Muscle of leg (tissue), 11 donors: ENCODE measurements around the gene GPX4. TPM values are rescaled to one million over a fixed set of nuclear protein-coding genes. Genes with fewer than 3 reads are reported as not detected.

Source experiments
- DNase-seq: peaks from one replicate; pipeline ENCODE4 v3.0.0; 2013
- H3K27ac ChIP-seq: one replicate; pipeline ENCODE4 v1.5.1; 2013; ENCODE audit warnings: mild to moderate bottlenecking, low read length, control low read depth
- H3K27me3 ChIP-seq: one replicate; pipeline ENCODE4 v1.6.1; 2013; ENCODE audit warnings: low read length; ENCODE audit not compliant: control insufficient read depth, insufficient read depth
- H3K36me3 ChIP-seq: one replicate; pipeline ENCODE4 v1.6.1; 2013; ENCODE audit warnings: low read length; ENCODE audit not compliant: control insufficient read depth, insufficient read depth
- H3K4me1 ChIP-seq: one replicate; pipeline ENCODE4 v1.6.1; 2013; ENCODE audit warnings: low read length; ENCODE audit not compliant: control insufficient read depth, insufficient read depth
- H3K4me3 ChIP-seq: one replicate; pipeline ENCODE4 v1.5.1; 2013; ENCODE audit warnings: low read length, control low read depth
- H3K9me3 ChIP-seq: replicated peaks from 2 replicates; pipeline ENCODE4 v1.6.1; 2013; ENCODE audit warnings: low read depth, low read length; ENCODE audit not compliant: control insufficient read depth
- WGBS: methylation state at CpG from one replicate; pipeline ENCODE4 v1.1.5; 2013; ENCODE audit warnings: missing lambda C conversion rate; ENCODE audit not compliant: insufficient coverage; 5-methylcytosine and 5-hydroxymethylcytosine counted together
- polyA plus RNA-seq, 8 donors: library from polyadenylated mRNA; unstranded; fragments of 120-200 nt; gene quantifications; one replicate each; pipeline versions ENCODE4 v1.2.1 to v1.2.3, GENCODE V29; 2013; ENCODE audit warnings: inconsistent platforms in 1 of 8, low replicate concordance in 1 of 8; ENCODE audit not compliant: insufficient read length in 8 of 8, insufficient read depth in 1 of 8
- total RNA-seq: library from RNA; stranded (reverse); fragments of 120-200 nt; gene quantifications from one replicate; pipeline ENCODE4 v1.2.4, GENCODE V29; 2013

GPX4 gene
- total and polyA plus RNA-seq, 9 donors = 145 to 203 (median 162) TPM

DNA sequence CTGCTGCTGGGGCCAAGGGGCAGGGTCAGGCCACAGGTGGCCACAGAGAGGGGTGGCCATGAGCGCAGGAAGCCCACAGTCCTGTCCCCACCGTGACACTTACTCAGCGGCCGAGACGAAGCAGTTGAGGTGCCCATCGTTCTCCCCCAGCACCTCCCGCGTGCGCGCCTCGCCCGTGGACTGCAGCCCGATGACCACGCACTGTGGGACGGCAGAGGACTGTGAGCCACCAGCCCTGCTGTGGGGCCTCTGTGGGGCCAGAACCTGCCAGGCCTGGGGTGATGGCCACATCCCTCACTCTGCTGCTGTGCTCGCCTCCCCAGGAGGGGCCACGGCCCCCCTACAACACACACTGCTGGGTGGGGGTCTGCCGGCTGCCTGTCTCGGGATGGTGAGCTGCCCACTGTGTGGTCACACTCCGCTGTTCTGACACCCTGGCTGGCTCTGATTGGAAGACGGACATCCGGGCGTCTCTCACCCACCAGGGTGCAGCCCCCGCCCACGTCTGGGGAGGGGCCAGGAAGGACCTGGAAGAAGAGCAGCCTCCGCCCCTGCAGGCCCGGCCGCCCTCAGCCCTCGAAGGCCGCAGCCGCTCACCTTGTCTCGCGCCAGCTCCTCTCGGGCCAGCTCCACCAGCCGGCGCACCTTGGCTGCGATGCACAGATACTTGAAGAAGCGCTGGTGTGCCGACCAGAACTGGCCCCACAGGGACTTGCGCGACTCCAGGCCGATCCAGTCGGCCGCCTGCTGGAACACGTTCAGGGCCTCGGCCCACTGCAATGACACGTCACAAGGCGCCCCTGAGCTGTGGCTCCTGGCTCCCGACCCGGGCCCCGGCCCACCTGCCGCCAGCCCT lies 13.2 kb downstream of the GPX4 start:
- H3K4me3 ChIP-seq = no peak overlapping the region
- peaks cover 69% of the 10 kb centered on the region for H3K36me3 ChIP-seq
- no peak for DNase-seq
- no peaks in the 10 kb centered on the region for H3K9me3 ChIP-seq
- H3K27me3 ChIP-seq = no peaks in the 10 kb centered on the region
- no peak overlapping the region for H3K27ac ChIP-seq
- WGBS = 85% methylated on average over 51 of the region's 52 CpGs
- H3K4me1 ChIP-seq = peaks cover 18% of the 10 kb centered on the region

DNA sequence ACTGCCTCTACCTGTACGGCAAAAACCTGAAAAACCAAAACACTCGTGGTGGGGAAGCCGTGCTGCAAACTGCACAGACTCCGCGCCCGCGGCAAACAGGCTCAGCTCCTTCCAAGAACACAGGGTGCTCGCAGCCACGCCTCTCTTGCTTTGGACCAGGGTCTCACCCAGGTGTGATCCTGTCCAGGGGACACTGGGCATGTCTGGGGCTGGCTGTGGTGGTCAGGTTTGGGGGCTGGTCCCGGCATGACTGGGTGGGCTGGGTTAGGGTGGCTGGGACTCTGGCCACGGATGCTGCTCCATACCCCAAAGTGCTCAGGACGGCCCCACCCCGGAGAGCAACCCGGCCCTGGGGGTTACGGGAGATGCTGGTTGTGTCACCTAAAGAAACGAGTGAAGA lies 13.9 kb downstream of the GPX4 start:
- DNase-seq = no peak
- Histone ChIP-seq H3K4me1 (peaks cover 14% of the 10 kb centered on the region), H3K9me3 (no peaks in the 10 kb centered on the region), H3K27me3 (no peaks in the 10 kb centered on the region), H3K4me3 (no peak overlapping the region), H3K36me3 (peaks cover 72% of the 10 kb centered on the region), H3K27ac (no peak overlapping the region)
- WGBS = 94% methylated on average over 14 of the region's 16 CpGs

DNA sequence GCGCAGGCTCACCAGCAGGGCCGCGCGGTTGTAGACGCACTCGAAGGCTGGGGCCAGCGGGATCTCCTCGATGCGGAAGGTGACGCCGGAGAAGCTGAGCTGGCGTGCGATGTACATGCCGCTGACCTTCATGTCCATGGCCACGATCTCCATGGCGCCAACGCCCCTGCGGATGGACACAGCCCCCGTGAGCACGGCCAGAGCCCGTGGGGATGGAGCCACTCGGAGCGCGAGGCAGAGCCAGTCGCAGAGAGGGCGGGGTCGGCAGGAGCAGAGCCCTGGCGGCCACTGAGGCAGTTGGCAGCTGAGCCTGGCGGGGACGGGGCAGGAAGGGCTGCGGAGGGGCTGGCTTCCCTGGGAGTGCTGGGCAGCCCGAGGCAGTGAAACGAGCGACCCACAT lies 15.2 kb downstream of the GPX4 start:
- WGBS = 90% methylated on average over 34 of the region's 34 CpGs
- no peaks in the 10 kb centered on the region for H3K27me3 ChIP-seq
- H3K27ac ChIP-seq = no peak overlapping the region
- H3K36me3 ChIP-seq = peaks cover 81% of the 10 kb centered on the region
- peaks cover 2% of the 10 kb centered on the region for H3K4me1 ChIP-seq
- DNase-seq = no peak
- no peak overlapping the region for H3K4me3 ChIP-seq
- no peaks in the 10 kb centered on the region for H3K9me3 ChIP-seq

- no peak for DNase-seq
- Histone ChIP-seq H3K36me3 (peaks cover 83% of the 10 kb centered on the region), H3K4me1 (no peaks in the 10 kb centered on the region), H3K27ac (no peak overlapping the region), H3K27me3 (no peaks in the 10 kb centered on the region), H3K9me3 (no peaks in the 10 kb centered on the region), H3K4me3 (no peak overlapping the region)
- 88% methylated on average over 39 of the region's 50 CpGs for WGBS
Measured at GRCh38 chr19:1119475-1120217, 15.9 kb downstream of the GPX4 start.

- Histone ChIP-seq H3K4me1 (no peaks in the 10 kb centered on the region), H3K36me3 (peaks cover 89% of the 10 kb centered on the region), H3K27me3 (no peaks in the 10 kb centered on the region), H3K27ac (no peak overlapping the region), H3K9me3 (no peaks in the 10 kb centered on the region), H3K4me3 (no peak overlapping the region)
- no peak for DNase-seq
- 90% methylated on average over 9 of the region's 10 CpGs for WGBS
Measured at GRCh38 chr19:1121395-1121794, 17.6 kb downstream of the GPX4 start.

GRCh38 chr19:1122021-1122971 lies 18.5 kb downstream of the GPX4 start:
- Histone ChIP-seq H3K36me3 (peaks cover 89% of the 10 kb centered on the region), H3K27me3 (no peaks in the 10 kb centered on the region), H3K27ac (no peak overlapping the region), H3K9me3 (no peaks in the 10 kb centered on the region), H3K4me1 (no peaks in the 10 kb centered on the region), H3K4me3 (no peak overlapping the region)
- WGBS = 93% methylated on average over 30 of the region's 63 CpGs
- DNase-seq = no peak

DNA sequence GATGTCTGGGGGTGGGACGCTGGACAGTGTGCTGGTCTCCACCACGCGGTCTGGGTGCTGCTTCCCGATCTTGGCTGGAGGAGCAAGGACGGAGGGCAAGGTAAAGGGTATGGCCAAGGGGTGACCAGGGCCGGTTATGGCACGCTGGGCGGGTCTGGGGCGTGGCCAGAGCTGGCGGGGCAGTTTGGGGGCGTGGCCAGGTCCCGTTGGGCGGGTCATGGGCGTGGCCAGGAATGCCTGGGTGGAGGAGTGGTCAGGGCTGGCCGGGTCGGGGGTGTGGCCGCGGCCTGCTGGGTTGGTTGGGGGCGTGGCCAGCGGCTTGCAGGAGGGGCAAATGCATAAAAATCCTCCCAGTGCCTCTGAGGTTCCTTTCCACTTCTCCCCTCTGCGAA lies 19.2 kb downstream of the GPX4 start:
- Histone ChIP-seq H3K4me3 (no peak overlapping the region), H3K4me1 (no peaks in the 10 kb centered on the region), H3K36me3 (peaks cover 88% of the 10 kb centered on the region), H3K27ac (no peak overlapping the region), H3K27me3 (no peaks in the 10 kb centered on the region), H3K9me3 (no peaks in the 10 kb centered on the region)
- no peak for DNase-seq
- WGBS = 56% methylated on average over 18 of the region's 21 CpGs

- 93% methylated on average over 19 of the region's 20 CpGs for WGBS
- DNase-seq = no peak
- Histone ChIP-seq H3K27ac (no peak overlapping the region), H3K27me3 (no peaks in the 10 kb centered on the region), H3K36me3 (peaks cover 87% of the 10 kb centered on the region), H3K4me1 (no peaks in the 10 kb centered on the region), H3K9me3 (no peaks in the 10 kb centered on the region), H3K4me3 (no peak overlapping the region)
Measured at GRCh38 chr19:1123381-1123780, 19.6 kb downstream of the GPX4 start.

- WGBS = 85% methylated on average over 21 of the region's 23 CpGs
- Histone ChIP-seq H3K27me3 (no peaks in the 10 kb centered on the region), H3K27ac (no peak overlapping the region), H3K4me3 (no peak overlapping the region), H3K36me3 (peaks cover 80% of the 10 kb centered on the region), H3K9me3 (no peaks in the 10 kb centered on the region), H3K4me1 (no peaks in the 10 kb centered on the region)
- DNase-seq = no peak
Measured at GRCh38 chr19:1123885-1124677, 20.3 kb downstream of the GPX4 start.
